Stimulated activated CD8-positive, alpha-beta memory T cell treated with anti-CD3 and anti-CD28 coated beads, Interleukin-2, amount 100 ng/mL, for 48 hours (primary cell): ENCODE results near the gene UST.
"Not testable (repeated sequence)": the region's sequence is repeated elsewhere in the genome, so short reads cannot be mapped to it uniquely, and the experiment has no call there.

ENCODE experiments used
- DNase-seq, 2 donors: peaks; one replicate each; pipeline ENCODE4 v3.0.0-alpha.2; 2020; ENCODE audit warnings: low read depth in 2 of 2

UST gene

GRCh38 chr6:148736774-148737412, 9.9 kb upstream of the UST start:
- no peak for DNase-seq

DNA sequence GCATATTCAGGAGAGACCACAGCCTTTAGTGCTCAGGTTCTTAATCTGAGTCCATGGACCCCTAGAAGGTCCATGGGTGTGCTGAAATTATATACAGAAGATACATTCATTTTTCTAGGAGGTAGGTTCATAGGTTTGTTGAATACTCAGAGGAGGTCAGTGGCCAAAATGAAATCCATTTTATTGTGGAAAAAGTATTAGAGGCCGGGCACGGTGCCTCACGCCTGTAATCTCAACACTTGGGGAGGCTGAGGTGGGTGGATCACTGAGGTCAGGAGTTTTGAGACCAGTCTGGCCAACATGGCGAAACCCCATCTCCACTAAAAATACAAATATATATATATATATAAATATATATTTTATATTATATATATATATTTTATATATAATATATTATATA, 9.0 kb upstream of the UST start:
- no peak for DNase-seq

DNA sequence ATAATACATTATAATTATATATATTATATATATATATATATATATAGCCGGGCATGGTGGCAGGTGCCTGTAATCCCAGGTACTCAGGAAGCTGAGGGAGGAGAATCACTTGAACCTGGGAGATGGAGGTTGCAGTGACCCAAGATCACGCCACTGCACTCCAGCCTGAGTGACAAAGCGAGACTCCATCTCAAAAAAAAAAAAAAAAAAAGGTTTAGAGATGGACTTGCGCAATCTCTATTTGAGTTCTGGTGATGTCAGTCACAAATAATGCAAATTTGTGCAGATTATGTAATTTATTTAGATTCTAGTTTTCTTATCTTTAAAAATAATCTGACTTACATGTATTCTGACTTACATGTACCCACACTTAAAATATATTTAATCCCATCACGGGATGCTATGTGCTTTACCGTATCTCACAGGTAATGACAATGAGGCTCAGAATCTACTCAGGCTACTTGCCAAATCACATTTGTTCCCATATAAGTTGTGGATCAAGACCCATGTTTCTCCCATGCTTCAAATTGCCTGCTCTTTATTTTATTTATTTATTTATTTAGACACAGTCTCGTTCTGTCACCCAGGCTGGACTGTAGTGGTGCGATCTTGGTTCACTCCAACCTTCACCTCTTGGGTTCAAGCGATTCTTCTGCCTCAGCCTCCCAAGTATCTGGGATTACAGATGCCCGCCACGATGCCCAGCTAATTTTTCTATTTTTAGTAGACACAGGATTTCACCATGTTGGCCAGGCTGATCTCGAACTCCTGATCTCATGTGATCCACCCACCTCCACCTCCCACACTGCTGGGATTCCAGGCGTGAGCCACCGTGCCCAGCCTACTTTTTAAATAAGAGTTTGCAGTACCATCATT, 7.6 kb upstream of the UST start:
- DNase-seq, result no peak

DNA sequence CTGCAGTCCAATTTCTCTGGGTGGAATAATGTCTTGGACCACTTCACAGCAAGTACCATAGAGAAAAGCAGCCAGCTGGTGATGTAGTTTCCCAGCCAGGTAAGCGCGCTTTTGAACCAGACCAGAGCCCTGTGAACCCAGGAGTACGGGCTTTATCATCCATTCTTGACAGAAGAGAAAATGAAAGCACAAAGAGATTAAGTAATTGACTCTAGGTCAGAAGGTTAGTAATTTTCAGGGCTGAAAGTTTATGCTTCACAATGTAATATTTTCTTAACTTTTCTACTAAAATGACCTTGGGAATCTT, 7.1 kb upstream of the UST start:
- no peak for DNase-seq

DNA sequence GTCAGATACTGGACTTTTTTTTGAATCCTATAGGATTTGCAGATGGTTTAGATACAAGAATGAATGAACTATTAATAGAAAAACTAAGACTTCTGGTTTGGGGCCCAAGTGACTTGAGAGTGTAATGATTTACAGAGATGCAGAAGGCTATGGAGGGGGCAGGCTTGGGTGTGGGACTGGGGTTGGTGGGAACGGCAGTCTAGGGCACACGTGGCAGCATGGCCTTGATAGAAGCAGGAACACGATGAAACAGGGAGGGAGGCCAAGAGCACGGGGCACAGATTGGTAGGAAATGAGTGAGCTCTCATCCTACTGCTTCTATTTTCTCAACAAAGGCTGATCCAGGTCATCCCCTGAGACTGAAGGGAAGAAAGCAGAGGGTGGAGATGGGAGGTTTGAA, 3.4 kb upstream of the UST start:
- no peak for DNase-seq

GRCh38 chr6:148745926-148746325, 904 bp upstream of the UST start:
- DNase-seq, result no peak

GRCh38 chr6:148747145-148747470, 278 bp downstream of the UST start:
- DNase-seq, result peak; percentile 7 to 11

DNA sequence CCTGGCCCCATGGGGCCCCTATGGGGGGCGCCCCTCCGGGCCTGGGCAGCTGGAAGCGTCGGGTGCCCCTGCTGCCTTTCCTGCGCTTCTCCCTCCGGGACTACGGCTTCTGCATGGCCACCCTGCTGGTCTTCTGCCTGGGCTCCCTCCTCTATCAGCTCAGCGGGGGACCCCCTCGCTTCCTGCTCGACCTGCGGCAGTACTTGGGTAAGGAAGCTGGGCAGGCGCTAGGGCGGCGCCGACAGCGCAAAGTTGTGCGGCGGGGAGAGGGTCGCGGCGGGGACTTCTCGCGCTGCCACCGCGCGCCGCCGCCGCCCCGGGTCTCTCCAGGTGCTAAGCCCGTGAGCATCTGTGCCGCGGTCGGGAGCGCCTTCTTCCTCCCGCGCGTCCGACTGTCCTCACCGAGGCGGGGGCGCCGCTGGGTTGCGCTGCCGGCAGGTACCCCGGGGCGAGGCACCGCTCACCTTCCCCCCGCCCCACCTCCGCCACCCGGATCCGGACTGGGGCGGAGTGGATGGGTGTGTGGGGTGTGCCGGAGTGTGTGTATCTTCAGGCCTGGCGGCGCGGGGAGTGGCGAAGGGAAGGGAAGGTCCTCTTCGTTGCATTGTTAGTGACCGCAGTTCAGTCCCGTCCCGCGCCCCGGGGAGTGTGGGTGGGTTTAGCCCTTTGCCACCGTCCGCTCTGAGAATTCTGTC, 788 bp downstream of the UST start:
- peak; percentile 13 to 20 for DNase-seq

DNA sequence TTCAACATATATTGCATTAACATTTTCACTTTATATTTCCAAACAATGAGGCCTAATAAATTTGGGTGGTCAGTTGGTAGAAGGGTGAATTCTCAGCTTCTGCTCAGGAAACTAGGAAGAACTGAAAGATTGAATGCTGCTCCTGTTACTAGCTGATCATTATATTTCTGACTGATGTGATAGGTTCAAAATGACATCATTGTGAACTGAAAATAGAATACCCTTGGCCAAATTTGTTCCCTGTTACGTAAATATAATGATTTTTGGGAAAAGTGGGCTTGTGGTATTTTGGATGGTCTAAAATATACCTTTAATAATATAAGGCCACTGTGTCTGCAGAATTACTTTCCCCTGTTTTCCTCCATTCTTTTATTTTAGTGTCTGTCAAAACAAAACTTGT, 2.8 kb downstream of the UST start:
- no peak for DNase-seq

DNA sequence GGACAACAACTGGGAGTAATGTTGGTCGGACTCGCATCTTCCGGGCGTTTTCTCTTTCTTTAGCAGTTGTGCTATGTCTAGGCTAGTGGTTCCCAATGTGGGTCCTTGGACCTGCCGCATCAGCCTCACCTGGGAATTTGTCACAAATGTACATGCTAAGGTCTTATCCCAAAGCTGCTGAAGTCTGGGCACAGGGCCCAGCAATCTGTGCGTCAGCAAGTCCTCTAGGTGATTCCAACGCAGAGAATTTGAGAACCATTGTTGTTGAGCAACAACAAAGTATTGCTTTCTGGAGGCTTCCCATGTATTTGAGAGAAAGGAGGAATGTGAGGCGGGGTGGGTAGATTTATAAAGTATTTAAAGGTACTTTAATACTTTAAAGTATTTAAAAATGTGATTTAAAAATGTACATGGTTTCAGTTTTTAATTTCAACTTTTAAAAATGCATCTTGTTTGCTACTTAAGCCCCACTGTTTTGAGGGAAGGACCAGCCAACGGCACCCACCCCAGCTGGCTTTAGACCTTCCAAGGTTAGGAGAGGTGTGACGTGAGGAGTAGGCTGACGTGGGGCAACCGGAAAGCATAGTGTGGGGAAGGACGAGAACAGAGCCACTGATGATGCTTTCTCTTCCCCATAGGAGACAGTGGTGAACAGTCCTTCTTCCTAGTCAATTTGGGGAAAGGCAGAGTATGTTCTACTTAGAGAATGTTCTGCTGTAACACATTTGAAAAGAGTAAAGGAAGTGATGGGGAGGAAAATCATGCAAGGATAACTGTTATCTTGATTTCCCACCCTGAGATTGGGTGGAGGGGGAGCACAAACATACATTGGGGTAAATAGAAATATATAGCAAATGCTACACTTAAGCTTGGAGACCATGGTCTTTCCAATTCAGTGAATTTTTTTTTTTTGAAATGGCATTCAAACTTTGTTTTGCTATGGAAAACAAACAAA, 4.3 kb downstream of the UST start:
- no peak for DNase-seq

GRCh38 chr6:148751793-148752170, 5.0 kb downstream of the UST start:
- DNase-seq, result no peak

- DNase-seq, result not testable (repeated sequence)
Measured at GRCh38 chr6:148755379-148755778, 8.5 kb downstream of the UST start.

DNA sequence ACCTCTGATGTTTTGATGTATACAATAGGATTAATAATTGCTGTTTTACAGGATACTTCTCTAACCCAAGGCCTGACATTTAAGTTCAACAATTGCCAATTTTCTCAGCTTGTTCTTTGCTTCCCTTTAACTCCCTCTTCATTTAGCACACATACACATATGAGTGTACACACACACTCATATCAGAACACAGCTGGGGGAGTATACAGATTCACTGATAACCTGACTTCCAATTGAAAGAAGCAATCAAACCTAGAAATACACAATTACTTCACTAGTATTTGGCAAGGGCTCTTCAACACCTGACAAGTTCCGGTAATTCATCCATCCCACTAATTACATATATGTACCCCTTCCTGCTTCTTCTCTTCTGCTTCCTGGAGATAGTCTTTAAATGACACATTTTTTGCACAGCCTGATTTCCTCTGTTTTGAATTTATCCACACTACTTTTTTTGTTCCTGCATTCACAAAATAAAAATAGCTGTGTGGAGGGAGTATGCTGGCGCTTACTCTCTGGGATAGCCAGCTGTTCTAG, 11.2 kb downstream of the UST start:
- no peak for DNase-seq

- DNase-seq, result peak in 1 of 2 donors; percentile 36
Measured at GRCh38 chr6:148758492-148758891, 11.7 kb downstream of the UST start.

- no peak for DNase-seq
Measured at GRCh38 chr6:148760258-148760534, 13.4 kb downstream of the UST start.

GRCh38 chr6:148760568-148761526, 14.0 kb downstream of the UST start:
- peak; percentile 17 to 32 for DNase-seq

DNA sequence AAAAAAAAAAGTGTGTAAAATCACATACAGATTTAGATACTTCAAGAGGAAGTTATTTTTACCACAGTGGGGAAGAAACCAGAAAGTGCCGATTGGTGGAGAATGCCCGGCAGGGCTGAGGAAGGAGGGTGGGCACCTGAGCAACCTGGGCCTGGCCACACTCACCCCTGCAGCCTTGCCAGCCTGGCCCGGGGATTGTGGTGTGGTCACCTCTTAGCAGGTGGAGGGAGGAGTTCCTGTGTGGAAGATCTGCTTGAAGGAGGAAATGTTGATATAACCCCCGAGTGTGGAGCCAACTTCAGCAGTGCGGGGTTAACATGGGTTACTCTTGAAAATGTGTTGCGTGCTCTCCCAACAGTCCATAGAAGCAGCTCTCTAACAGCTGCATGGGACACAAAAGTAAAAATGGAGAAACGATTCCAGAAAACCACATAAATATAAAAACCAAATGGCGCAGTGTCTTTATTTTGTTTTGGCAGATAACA, 14.7 kb downstream of the UST start:
- peak in 1 of 2 donors; percentile 20 for DNase-seq

GRCh38 chr6:148762231-148762630, 15.4 kb downstream of the UST start:
- DNase-seq, result no peak

DNA sequence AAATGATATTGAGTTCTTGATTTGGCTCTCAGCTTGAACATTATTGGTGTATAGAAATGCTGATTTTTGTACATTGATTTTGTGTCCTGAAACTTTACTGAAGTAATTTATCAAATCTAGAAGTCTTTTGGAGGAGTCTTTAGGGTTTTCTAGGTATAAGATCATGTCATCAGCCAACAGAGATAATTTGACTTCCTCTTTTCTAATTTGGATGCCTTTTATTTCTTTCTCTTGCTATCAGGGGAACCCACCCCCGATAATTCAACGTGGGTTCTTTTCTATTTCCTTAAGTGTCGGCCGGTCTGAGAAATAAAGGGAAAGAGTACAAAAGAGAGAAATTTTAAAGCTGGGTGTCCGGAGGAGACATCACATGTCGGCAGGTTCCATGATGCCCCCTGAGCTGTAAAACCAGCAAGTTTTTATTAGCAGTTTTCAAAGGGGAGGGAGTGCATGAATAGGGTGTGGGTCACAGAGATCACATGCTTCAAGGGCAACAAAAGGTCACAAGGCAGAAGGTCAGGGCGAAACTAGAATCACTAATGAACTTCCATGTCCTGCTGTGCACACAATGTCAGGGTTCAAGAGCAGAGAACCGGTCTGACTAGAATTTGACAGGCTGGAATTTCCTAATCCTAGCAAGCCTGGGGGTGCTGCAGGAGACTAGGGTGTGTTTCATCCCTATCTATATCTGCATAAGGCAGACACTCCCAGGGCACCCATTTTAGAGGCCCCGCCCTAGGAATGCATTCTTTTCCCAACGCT, 17.6 kb downstream of the UST start:
- not testable (repeated sequence) for DNase-seq
